Neuronal stem cell (in vitro differentiated cells): ENCODE data around the gene ZNF469.

Source experiments
- DNase-seq: peaks from one replicate; pipeline ENCODE4 v3.0.0-alpha.2; 2013; ENCODE audit warnings: low spot score
- H2AFZ ChIP-seq: one replicate; pipeline ENCODE4 v1.6.1; 2013; ENCODE audit warnings: mild to moderate bottlenecking, low read length, inconsistent platforms
- H2AK5ac ChIP-seq: 2 replicates; pipeline ENCODE4 v1.6.1; 2013; ENCODE audit warnings: low read depth, mild to moderate bottlenecking, inconsistent platforms, low read length, moderate library complexity, mixed read lengths
- H2BK120ac ChIP-seq: 2 replicates; pipeline ENCODE4 v1.6.1; 2013; ENCODE audit warnings: low read depth, mild to moderate bottlenecking, inconsistent platforms, low read length, moderate library complexity, mixed read lengths
- H2BK12ac ChIP-seq: one replicate; pipeline ENCODE4 v1.6.1; 2013; ENCODE audit warnings: low read length, inconsistent platforms
- H2BK15ac ChIP-seq: 2 replicates; pipeline ENCODE4 v1.6.1; 2013; ENCODE audit warnings: mild to moderate bottlenecking, low read length, inconsistent platforms, mixed read lengths
- H2BK5ac ChIP-seq: one replicate; pipeline ENCODE4 v1.6.1; 2013; ENCODE audit warnings: inconsistent platforms, mild to moderate bottlenecking, low read length, moderate library complexity
- H3K14ac ChIP-seq: one replicate; pipeline ENCODE4 v1.6.1; 2013; ENCODE audit warnings: low read length, inconsistent platforms
- H3K18ac ChIP-seq: 2 replicates; pipeline ENCODE4 v1.6.1; 2013; ENCODE audit warnings: low read length, inconsistent platforms
- H3K23ac ChIP-seq: 2 replicates; pipeline ENCODE4 v1.6.1; 2013; ENCODE audit warnings: low read depth, mild to moderate bottlenecking, mixed read lengths, low read length, inconsistent platforms; ENCODE audit not compliant: poor library complexity
- H3K27ac ChIP-seq: replicated peaks from 3 replicates; pipeline ENCODE4 v1.5.1; 2013; ENCODE audit warnings: low read length, inconsistent platforms
- H3K27me3 ChIP-seq, 3 experiments: 2 replicates each; pipeline ENCODE4 v1.6.1; 2013; ENCODE audit warnings: low read length in 3 of 3, mild to moderate bottlenecking in 2 of 3, inconsistent platforms in 1 of 3, low read depth in 1 of 3, mixed read lengths in 1 of 3, moderate library complexity in 1 of 3; ENCODE audit not compliant: control insufficient read depth in 3 of 3, insufficient read depth in 3 of 3
- H3K36me3 ChIP-seq, 2 donors: replicated peaks in 1 of 2; 2 replicates each; pipeline ENCODE4 v1.6.1; 2013; ENCODE audit warnings: low read length in 2 of 2; ENCODE audit not compliant: control insufficient read depth in 2 of 2, insufficient read depth in 2 of 2
- H3K4ac ChIP-seq: 2 replicates; pipeline ENCODE4 v1.6.1; 2013; ENCODE audit warnings: inconsistent platforms, mild to moderate bottlenecking, low read length, moderate library complexity
- H3K4me1 ChIP-seq, 2 donors: 1 replicate in 1 of 2; 2 replicates in 1 of 2; pipeline ENCODE4 v1.6.1; 2013; ENCODE audit warnings: low read length in 2 of 2, low read depth in 1 of 2; ENCODE audit not compliant: control insufficient read depth in 2 of 2, insufficient read depth in 1 of 2
- H3K4me2 ChIP-seq: one replicate; pipeline ENCODE4 v1.6.1; 2013; ENCODE audit warnings: mild to moderate bottlenecking, low read length, inconsistent platforms; ENCODE audit not compliant: insufficient read depth, poor library complexity, severe bottlenecking
- H3K4me3 ChIP-seq, 2 donors: 2 replicates each; pipeline ENCODE4 v1.5.1; 2013; ENCODE audit warnings: low read length in 2 of 2, mild to moderate bottlenecking in 2 of 2, inconsistent platforms in 1 of 2, moderate library complexity in 1 of 2
- H3K79me1 ChIP-seq: one replicate; pipeline ENCODE4 v1.6.1; 2013; ENCODE audit warnings: low read depth, mild to moderate bottlenecking, inconsistent platforms, low read length, moderate library complexity
- H3K9ac ChIP-seq: one replicate; pipeline ENCODE4 v1.6.1; 2013; ENCODE audit warnings: mild to moderate bottlenecking, low read depth, low read length, inconsistent platforms; ENCODE audit not compliant: poor library complexity
- H3K9me3 ChIP-seq, 2 donors: replicated peaks in 1 of 2; 2 replicates each; pipeline versions ENCODE3 to v1.6.1; 2013; ENCODE audit warnings: low read length in 2 of 2, mild to moderate bottlenecking in 2 of 2, inconsistent platforms in 1 of 2, low read depth in 1 of 2, mixed read lengths in 1 of 2, moderate library complexity in 1 of 2; ENCODE audit not compliant: control insufficient read depth in 2 of 2, insufficient read depth in 1 of 2
- H4K8ac ChIP-seq: one replicate; pipeline ENCODE4 v1.6.1; 2013; ENCODE audit warnings: low read depth, mild to moderate bottlenecking, inconsistent platforms, low read length, moderate library complexity
- H4K91ac ChIP-seq: one replicate; pipeline ENCODE4 v1.6.1; 2013; ENCODE audit warnings: low read length, low read depth, mild to moderate bottlenecking, inconsistent platforms; ENCODE audit not compliant: poor library complexity
- WGBS, 2 donors: extraction: QIAGEN DNeasy Blood & Tissue Kit; methylation state at CpG; one replicate each; pipeline ENCODE4 v1.1.7; 2013; ENCODE audit warnings: missing lambda C conversion rate in 2 of 2, mixed read lengths in 1 of 2; ENCODE audit not compliant: insufficient read length in 2 of 2, insufficient replicate concordance in 1 of 2; ENCODE audit errors: extremely low coverage in 2 of 2; 5-methylcytosine and 5-hydroxymethylcytosine counted together

ZNF469 gene

DNA sequence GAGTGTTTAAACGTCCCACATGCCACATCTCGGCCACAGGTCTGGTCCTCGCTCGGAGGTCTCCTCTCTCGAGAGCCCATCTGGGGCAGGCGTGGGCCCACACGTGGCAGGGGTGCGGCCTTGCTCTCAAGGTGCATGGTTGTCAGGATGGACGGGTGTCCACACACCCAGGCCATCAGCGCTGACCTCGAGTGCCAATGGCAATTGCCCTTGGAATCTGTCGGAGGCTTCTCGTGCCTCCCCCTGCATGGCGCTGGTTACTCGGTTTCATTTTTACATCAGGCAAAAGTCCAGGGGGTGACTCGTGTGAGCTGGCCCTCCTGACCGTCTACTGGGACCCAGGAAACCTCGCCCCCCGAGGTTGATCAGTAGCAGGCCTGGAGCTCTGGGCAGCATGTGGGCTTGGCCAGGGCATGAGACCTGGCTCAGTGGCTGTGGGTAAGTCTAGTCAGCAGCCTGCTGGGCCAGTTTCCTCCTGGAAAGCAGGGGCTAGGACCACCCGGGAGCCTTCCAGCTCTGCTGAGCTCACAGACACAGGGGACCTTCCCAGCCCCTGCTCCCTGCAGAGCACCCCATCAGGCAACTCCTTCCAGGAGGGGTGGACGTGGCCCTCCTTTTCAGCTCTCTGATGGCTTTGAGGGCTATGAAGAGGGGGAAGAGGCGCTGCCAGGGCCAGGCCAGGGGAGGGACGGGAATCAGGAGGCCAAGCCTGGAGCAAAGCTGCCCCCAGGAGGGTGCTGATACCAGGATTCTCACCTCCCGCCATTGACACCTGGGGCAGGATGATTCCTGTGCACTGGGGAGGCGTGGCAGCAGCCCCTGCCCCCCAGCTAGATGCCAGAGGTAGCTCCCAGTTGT, 3.7 kb upstream of the ZNF469 start:
- Histone ChIP-seq H2BK120ac (no peak overlapping the region), H3K27ac (no peak overlapping the region), H3K79me1 (no peaks in the 10 kb centered on the region), H3K23ac (peak overlapping the region; percentile 49), H3K36me3 (peaks cover 0 to 3% of the 10 kb centered on the region in 2 donors), H3K9me3 (peaks cover 0 to 10% of the 10 kb centered on the region in 2 donors), H2BK15ac (peak overlapping the region; percentile 78), H3K14ac (peak overlapping the region; percentile 32), H2BK5ac (peak overlapping the region; percentile 92), H2AK5ac (peak overlapping the region; percentile 64), H3K9ac (no peak overlapping the region), H3K27me3 (peaks cover 7 to 73% (median 38%) of the 10 kb centered on the region in 3 experiments), H3K4me2 (no peak overlapping the region), H4K8ac (peak overlapping the region; percentile 78), H2BK12ac (no peak overlapping the region), H2AFZ (no peak overlapping the region), H4K91ac (no peak overlapping the region), H3K4me1 (peaks cover 6 to 8% of the 10 kb centered on the region in 2 donors), H3K4me3 (no peak overlapping the region), H3K18ac (peak overlapping the region; percentile 45), H3K4ac (no peak overlapping the region)
- no peak for DNase-seq
- no CpG with 5 or more reads among the region's 25 CpGs for WGBS, 2 donors

DNA sequence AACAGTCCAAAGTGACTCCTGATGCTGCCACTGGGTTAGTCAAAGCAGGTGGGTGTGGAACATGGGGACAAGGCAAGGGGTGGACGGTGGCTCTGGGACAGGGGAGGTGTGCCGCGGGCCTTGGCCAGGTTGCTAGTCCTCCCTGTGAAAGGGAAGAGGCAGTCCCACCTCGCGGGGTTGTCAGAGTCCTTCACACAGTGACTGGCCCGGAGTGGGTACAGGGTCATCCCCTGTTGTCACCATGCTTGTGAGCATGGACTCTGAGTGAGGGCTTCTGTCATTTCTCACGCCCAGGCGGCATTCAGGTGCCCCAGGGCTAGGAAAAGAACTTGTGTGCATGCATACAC, 3.1 kb upstream of the ZNF469 start:
- no CpG with 5 or more reads among the region's 8 CpGs for WGBS, 2 donors
- H3K9me3 ChIP-seq, result peaks cover 0 to 11% of the 10 kb centered on the region in 2 donors
- H3K79me1 ChIP-seq, result no peaks in the 10 kb centered on the region
- H3K9ac ChIP-seq, result peak overlapping the region; percentile 5
- no peak overlapping the region for H2BK12ac ChIP-seq
- H3K27me3 ChIP-seq, result peaks cover 13 to 77% (median 44%) of the 10 kb centered on the region in 3 experiments
- H4K8ac ChIP-seq, result peak overlapping the region; percentile 78
- no peak overlapping the region for H3K23ac ChIP-seq
- H2AK5ac ChIP-seq, result no peak overlapping the region
- H3K4me1 ChIP-seq, result peaks cover 6 to 8% of the 10 kb centered on the region in 2 donors
- peak overlapping the region; percentile 78 for H2BK15ac ChIP-seq
- peaks cover 0 to 3% of the 10 kb centered on the region in 2 donors for H3K36me3 ChIP-seq
- no peak overlapping the region for H2BK120ac ChIP-seq
- peak overlapping the region; percentile 41 for H3K18ac ChIP-seq
- no peak overlapping the region for H3K4me3 ChIP-seq
- H2AFZ ChIP-seq, result no peak overlapping the region
- DNase-seq, result no peak
- peak overlapping the region; percentile 32 for H3K14ac ChIP-seq
- H3K4me2 ChIP-seq, result no peak overlapping the region
- no peak overlapping the region for H3K27ac ChIP-seq
- H2BK5ac ChIP-seq, result peak overlapping the region; percentile 92
- H4K91ac ChIP-seq, result no peak overlapping the region
- no peak overlapping the region for H3K4ac ChIP-seq

DNA sequence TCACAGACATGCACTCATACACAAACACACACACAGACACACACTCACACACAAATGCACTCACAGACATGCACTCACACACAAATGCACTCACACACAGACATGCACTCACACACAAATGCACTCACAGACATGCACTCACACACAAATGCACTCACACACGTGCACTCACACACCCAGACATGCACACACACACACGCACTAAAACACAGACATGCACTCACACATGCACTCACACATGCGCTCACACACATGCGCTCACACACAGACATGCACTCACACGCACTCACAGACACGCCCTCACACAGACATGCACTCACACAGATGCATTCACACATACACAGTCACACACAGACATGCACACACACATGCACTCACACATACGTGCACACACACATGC, 2.7 kb upstream of the ZNF469 start:
- Histone ChIP-seq H3K18ac (peak overlapping the region; percentile 30), H2BK120ac (no peak overlapping the region), H2AFZ (no peak overlapping the region), H3K4me2 (no peak overlapping the region), H3K27ac (no peak overlapping the region), H2BK12ac (peak overlapping the region; percentile 8), H3K4ac (no peak overlapping the region), H3K79me1 (no peaks in the 10 kb centered on the region), H3K14ac (peak overlapping the region; percentile 56), H4K91ac (no peak overlapping the region), H3K4me3 (peak overlapping the region in 1 of 2 donors; percentile 73), H3K27me3 (peaks cover 14 to 77% (median 48%) of the 10 kb centered on the region in 3 experiments), H3K23ac (no peak overlapping the region), H4K8ac (no peak overlapping the region), H2BK5ac (no peak overlapping the region), H3K9ac (peak overlapping the region; percentile 5), H2BK15ac (no peak overlapping the region), H3K4me1 (peaks cover 6 to 8% of the 10 kb centered on the region in 2 donors), H3K9me3 (peaks cover 0 to 13% of the 10 kb centered on the region in 2 donors), H3K36me3 (peaks cover 0 to 3% of the 10 kb centered on the region in 2 donors), H2AK5ac (no peak overlapping the region)
- DNase-seq, result no peak
- no CpG with 5 or more reads among the region's 7 CpGs for WGBS, 2 donors

DNA sequence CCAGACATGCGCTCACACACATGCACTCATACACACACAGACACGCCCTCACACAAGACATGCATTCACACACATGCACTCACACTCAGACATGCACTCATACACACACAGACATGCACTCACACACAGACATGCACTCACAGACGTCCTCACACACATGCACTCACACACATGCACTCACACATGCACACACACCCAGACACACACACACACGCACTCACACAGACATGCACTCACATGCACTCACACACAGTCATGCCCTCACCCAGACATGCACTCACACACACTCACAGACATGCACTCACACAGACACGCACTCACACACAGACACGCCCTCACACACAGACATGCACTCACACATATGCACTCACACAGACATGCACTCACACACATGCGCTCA, 2.1 kb upstream of the ZNF469 start:
- H2BK15ac ChIP-seq, result no peak overlapping the region
- H4K91ac ChIP-seq, result peak overlapping the region; percentile 30
- H3K36me3 ChIP-seq, result peaks cover 0 to 3% of the 10 kb centered on the region in 2 donors
- no CpG with 5 or more reads among the region's 7 CpGs for WGBS, 2 donors
- no peak overlapping the region for H2AK5ac ChIP-seq
- peak overlapping the region; percentile 8 for H2BK12ac ChIP-seq
- no peak overlapping the region for H3K18ac ChIP-seq
- H3K4ac ChIP-seq, result no peak overlapping the region
- no peak overlapping the region for H3K9ac ChIP-seq
- peak overlapping the region; percentile 62 for H3K23ac ChIP-seq
- peak overlapping the region in 1 of 2 donors; percentile 73 for H3K4me3 ChIP-seq
- no peak overlapping the region for H2BK5ac ChIP-seq
- peaks cover 0 to 13% of the 10 kb centered on the region in 2 donors for H3K9me3 ChIP-seq
- H2BK120ac ChIP-seq, result no peak overlapping the region
- H4K8ac ChIP-seq, result no peak overlapping the region
- H3K4me2 ChIP-seq, result no peak overlapping the region
- DNase-seq, result no peak
- no peak overlapping the region for H2AFZ ChIP-seq
- no peak overlapping the region for H3K27ac ChIP-seq
- H3K79me1 ChIP-seq, result no peaks in the 10 kb centered on the region
- H3K14ac ChIP-seq, result peak overlapping the region; percentile 94
- H3K27me3 ChIP-seq, result peaks cover 14 to 77% (median 50%) of the 10 kb centered on the region in 3 experiments
- peaks cover 6 to 8% of the 10 kb centered on the region in 2 donors for H3K4me1 ChIP-seq
